ENCODE results near the gene CYRIA. TPM values are rescaled to one million over a fixed set of nuclear protein-coding genes. Genes with fewer than 3 reads are reported as not detected.

Gene CYRIA
- polyA plus RNA-seq, 1 of the 3 experiments (the other 2 are of a cell fraction), result 0.13 TPM

DNA sequence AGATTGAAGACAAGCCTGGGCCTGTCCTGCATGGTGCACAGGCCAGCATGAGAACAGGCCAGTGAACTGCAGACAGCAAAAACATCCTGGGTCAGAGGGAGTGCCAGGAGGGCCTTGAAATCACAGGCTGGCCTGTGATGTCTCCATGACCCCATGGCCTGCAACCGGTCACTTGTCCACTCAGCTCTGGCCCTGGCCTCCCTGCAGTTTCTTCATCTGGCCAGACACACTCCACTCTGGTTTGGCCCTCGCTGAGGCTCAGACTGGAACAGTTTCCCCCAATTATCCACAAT, 12.6 kb downstream of the CYRIA start (continued):
- TF ChIP-seq, protein P1, sequence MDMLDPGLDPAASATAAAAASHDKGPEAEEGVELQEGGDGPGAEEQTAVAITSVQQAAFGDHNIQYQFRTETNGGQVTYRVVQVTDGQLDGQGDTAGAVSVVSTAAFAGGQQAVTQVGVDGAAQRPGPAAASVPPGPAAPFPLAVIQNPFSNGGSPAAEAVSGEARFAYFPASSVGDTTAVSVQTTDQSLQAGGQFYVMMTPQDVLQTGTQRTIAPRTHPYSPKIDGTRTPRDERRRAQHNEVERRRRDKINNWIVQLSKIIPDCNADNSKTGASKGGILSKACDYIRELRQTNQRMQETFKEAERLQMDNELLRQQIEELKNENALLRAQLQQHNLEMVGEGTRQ (IDR thresholded peaks at IDR 0.05; ENCODE audit: borderline replicate concordance, low read depth, low read length), result no peak
- TF ChIP-seq RAD21 (IDR thresholded peaks at IDR 0.05; ENCODE audit: low read length), result no peak

- H3K4me1 ChIP-seq (ENCODE audit: control insufficient read depth in 1 of 2, insufficient read depth in 2 of 2, low read depth in 1 of 2, low read length in 1 of 2), result peaks cover 7 to 11% of the 10 kb centered on the region in 2 experiments; a peak in 2 of 4 replicates
- H4K20me1 ChIP-seq (ENCODE audit: insufficient read depth), result no peaks in the 10 kb centered on the region
- H3F3A ChIP-seq (replicated peaks; ENCODE audit: insufficient read depth), result no peaks in the 10 kb centered on the region
- H3K4me3 ChIP-seq (ENCODE audit: low read depth in 2 of 2, low read length in 1 of 2), result no peak overlapping the region
- 73% methylated on average over 8 of the region's 8 CpGs for WGBS (ENCODE audit: low lambda C conversion rate)
- H3K9ac ChIP-seq, result no peak overlapping the region
- H3K36me3 ChIP-seq (replicated peaks in 1 of 2; ENCODE audit: control insufficient read depth in 1 of 2, insufficient read depth in 2 of 2, low read length in 1 of 2), result no peaks in the 10 kb centered on the region
- H3K4me2 ChIP-seq, result no peak overlapping the region
- no peaks in the 10 kb centered on the region for H3K27me3 ChIP-seq (ENCODE audit: insufficient read depth)
- H3K9me2 ChIP-seq, result no peaks in the 10 kb centered on the region
- H2AFZ ChIP-seq (ENCODE audit: low read depth), result no peak overlapping the region
- ChIA-PET CTCF (interaction anchor here (0.9 to 7.5 kb wide), 8 partner anchors 10 to 105 kb away, joined by 3 to 39 read pairs (median 4); no protein-coding TSS in a partner anchor), POLR2A (interaction anchor here (0.6 kb wide), 1 partner anchor 85 kb away, joined by 4 read pairs; no protein-coding TSS in a partner anchor)
- DNase-seq, result no peak
- no peaks in the 10 kb centered on the region for H3K79me2 ChIP-seq (ENCODE audit: insufficient read depth)
- H3K9me3 ChIP-seq, result no peaks in the 10 kb centered on the region
- TF ChIP-seq ZBTB33 (IDR thresholded peaks at IDR 0.05; ENCODE audit: borderline replicate concordance, low read depth) (no peak), IRF3 (IDR thresholded peaks at IDR 0.05; ENCODE audit: low read depth, low read length) (no peak), MXI1 (IDR thresholded peaks at IDR 0.05; ENCODE audit: low read depth, low read length) (no peak), NFIC (IDR thresholded peaks at IDR 0.05; ENCODE audit: borderline replicate concordance) (no peak), JUND (IDR thresholded peaks at IDR 0.05) (no peak), GABPA (IDR thresholded peaks at IDR 0.05; ENCODE audit: low read depth) (no peak)
- H3K27ac ChIP-seq (ENCODE audit: low read depth in 2 of 2, low read length in 1 of 2), result no peak overlapping the region
Observed at GRCh38 chr2:16652296-16653082, 13.1 kb downstream of the CYRIA start.
